IPS DF 19.7 (cell line): Measurements from ENCODE around the gene LARP4B.

Experiments
- DNase-seq: peaks from one replicate; pipeline ENCODE4 v3.0.0-alpha.2; 2013; ENCODE audit warnings: low read depth, low spot score

The LARP4B gene

GRCh38 chr10:924524-924859, 7.0 kb downstream of the LARP4B start:
- DNase-seq: no peak

GRCh38 chr10:923844-924523, 7.5 kb downstream of the LARP4B start:
- DNase-seq: no peak

GRCh38 chr10:921471-922414, 9.8 kb downstream of the LARP4B start:
- no peak for DNase-seq

- DNase-seq: no peak
Measured at GRCh38 chr10:920450-920849, 11.1 kb downstream of the LARP4B start.

- no peak for DNase-seq
Measured at GRCh38 chr10:919481-919880, 12.0 kb downstream of the LARP4B start.

- no peak for DNase-seq
Measured at GRCh38 chr10:917999-918398, 13.5 kb downstream of the LARP4B start.

- DNase-seq: no peak
Measured at GRCh38 chr10:917416-917720, 14.1 kb downstream of the LARP4B start.

GRCh38 chr10:916716-917415, 14.6 kb downstream of the LARP4B start:
- DNase-seq: no peak

- DNase-seq: no peak
Measured at GRCh38 chr10:909831-910230, 21.7 kb downstream of the LARP4B start.

- DNase-seq: no peak
Measured at GRCh38 chr10:905972-906371, 25.5 kb downstream of the LARP4B start.

GRCh38 chr10:905503-905902, 26.0 kb downstream of the LARP4B start:
- DNase-seq: no peak

GRCh38 chr10:904403-904802, 27.1 kb downstream of the LARP4B start:
- no peak for DNase-seq

- no peak for DNase-seq
Measured at GRCh38 chr10:898141-898540, 33.4 kb downstream of the LARP4B start.

- no peak for DNase-seq
Measured at GRCh38 chr10:896982-897381, 34.5 kb downstream of the LARP4B start.

- DNase-seq: no peak
Measured at GRCh38 chr10:895324-895723, 36.2 kb downstream of the LARP4B start.

GRCh38 chr10:878895-879294, 52.6 kb downstream of the LARP4B start:
- no peak for DNase-seq

- no peak for DNase-seq
Measured at GRCh38 chr10:878333-878759, 53.2 kb downstream of the LARP4B start.

- DNase-seq: no peak
Measured at GRCh38 chr10:876438-876837, 55.1 kb downstream of the LARP4B start.

- no peak for DNase-seq
Measured at GRCh38 chr10:873020-873419, 58.5 kb downstream of the LARP4B start.

- no peak for DNase-seq
Measured at GRCh38 chr10:871951-872403, 59.5 kb downstream of the LARP4B start.

- DNase-seq: no peak
Measured at GRCh38 chr10:870564-871166, 60.8 kb downstream of the LARP4B start.

- no peak for DNase-seq
Measured at GRCh38 chr10:869171-869570, 62.3 kb downstream of the LARP4B start.
